Dendritic cell treated with granulocyte-macrophage colony-stimulating factor and Interleukin-4, amounts not matched to agents 40 ng/mL and 50 ng/mL, for 4 days (primary cell): ENCODE measurements around the gene ZNF700.
"Not testable (repeated sequence)": the region's sequence is repeated elsewhere in the genome, so short reads cannot be mapped to it uniquely, and the experiment has no call there.

Experiments used
- H3K27ac Mint-ChIP-seq: one replicate; pipeline ENCODE4 v1.8.0; 2022; ENCODE audit warnings: mild to moderate bottlenecking, mixed read lengths
- H3K27me3 Mint-ChIP-seq: one replicate; pipeline ENCODE4 v1.8.0; 2022; ENCODE audit warnings: mild to moderate bottlenecking, mixed read lengths
- H3K36me3 Mint-ChIP-seq: one replicate; pipeline ENCODE4 v1.8.0; 2022; ENCODE audit warnings: low read depth, mixed read lengths
- H3K4me1 Mint-ChIP-seq: one replicate; pipeline ENCODE4 v1.8.0; 2022; ENCODE audit warnings: low read depth, mixed read lengths
- H3K4me3 Mint-ChIP-seq: one replicate; pipeline ENCODE4 v1.8.0; 2022; ENCODE audit warnings: mild to moderate bottlenecking, moderate library complexity, mixed read lengths
- H3K9me3 Mint-ChIP-seq: one replicate; pipeline ENCODE4 v1.8.0; 2022; ENCODE audit warnings: mixed read lengths
- intact Hi-C: fragments of 100-400 bp; cut with micrococcal nuclease; formaldehyde crosslinking; loops from one replicate; pipeline ENCODE4 v1.15.0; 2022

ZNF700 gene

DNA sequence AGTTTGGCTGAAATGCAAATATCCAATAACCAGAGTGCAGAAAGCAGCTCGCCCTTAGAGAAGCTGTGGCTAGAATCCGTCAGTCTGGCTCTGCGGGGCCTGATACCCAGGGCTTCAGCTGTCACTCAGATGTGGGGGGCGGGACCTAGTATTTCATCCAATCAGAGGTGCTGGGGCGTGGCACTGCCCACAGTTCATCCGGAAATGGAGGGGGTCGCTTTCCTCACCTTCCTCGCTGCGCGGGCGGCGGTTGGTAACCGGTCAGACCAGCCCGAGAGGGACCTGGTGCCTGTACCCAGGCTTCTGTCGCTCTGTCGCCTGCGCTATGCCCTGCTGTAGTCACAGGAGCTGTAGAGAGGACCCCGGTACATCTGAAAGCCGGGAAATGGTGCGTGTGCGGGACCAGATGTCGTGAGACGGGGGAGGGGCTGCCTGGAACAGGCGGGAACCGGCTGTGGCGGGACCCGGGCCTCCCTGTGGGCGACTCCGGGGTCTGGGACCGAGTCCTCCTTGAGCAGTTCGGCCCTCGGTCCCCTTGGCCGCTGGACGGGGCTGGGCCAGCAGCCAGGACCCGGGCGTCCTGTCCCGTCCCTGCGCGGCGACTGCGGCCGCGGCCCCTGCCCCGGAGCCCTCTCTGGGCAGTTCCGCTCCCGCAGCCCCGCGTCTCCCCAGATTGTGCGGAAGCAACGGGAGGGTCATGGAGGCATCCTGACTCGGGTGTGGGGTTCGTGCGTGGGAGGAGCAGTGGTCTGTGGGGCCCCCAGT is at the start of gene ZNF700:
Gene ZNF700, plus strand, starts transcription at position 222 of the 765 bp plus-strand sequence. Its CDS starts 104 bp downstream, at position 326.
- Mint-ChIP-seq H3K4me1 (peaks cover 40% of the 10 kb centered on the region), H3K36me3 (peaks cover 44% of the 10 kb centered on the region), H3K27me3 (peaks cover 5% of the 10 kb centered on the region), H3K9me3 (no peaks in the 10 kb centered on the region), H3K4me3 (peak within 1 kb of the TSS; percentile 84), H3K27ac (peak within 1 kb of the TSS; percentile 98)
- intact Hi-C loops, result loop anchor here (1.0 to 5.0 kb wide), 5 partner anchors 40 to 167 kb away; partner anchors contain the start of genes ZNF763 and ZNF878

DNA sequence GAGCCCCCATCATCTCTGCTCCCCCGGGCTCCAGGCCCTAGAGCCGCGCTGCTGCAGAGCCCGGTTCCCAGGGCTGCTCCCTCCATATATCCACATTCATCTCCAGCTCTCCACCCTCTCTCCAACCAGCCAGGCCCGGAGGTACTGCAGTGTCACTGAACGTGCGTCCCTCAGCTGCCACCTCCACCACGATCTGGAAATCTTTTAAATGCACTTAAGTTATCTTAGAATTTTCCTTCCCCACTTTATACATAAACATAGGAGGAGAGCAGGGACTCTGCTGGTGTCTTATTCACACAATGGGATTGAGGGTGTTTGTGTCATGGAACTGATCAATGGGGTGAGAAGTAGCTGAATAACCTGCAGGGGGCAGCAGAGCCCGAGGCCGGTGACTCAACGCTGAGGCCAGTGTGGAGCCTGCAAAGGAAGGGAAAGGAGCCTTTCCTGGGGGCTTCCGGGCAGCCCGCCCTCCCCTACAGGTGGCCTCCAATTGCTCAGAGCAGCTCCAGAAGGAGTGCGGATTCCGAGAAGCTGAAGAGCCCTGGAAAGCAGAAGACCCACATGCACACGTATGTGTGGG is 45.1 kb upstream of the ZNF700 start:
- intact Hi-C loops, result loop anchor here (2.0 to 10.0 kb wide), 5 partner anchors 43 to 795 kb away; partner anchors contain the start of genes ZNF20 and ZNF878
- not testable (repeated sequence) for H3K27me3 Mint-ChIP-seq, H3K36me3 Mint-ChIP-seq, H3K27ac Mint-ChIP-seq, H3K4me3 Mint-ChIP-seq, H3K4me1 Mint-ChIP-seq
- H3K9me3 Mint-ChIP-seq, result peaks cover 13% of the 10 kb centered on the region

- H3K4me3 Mint-ChIP-seq, result no peak overlapping the region
- no peaks in the 10 kb centered on the region for H3K4me1 Mint-ChIP-seq
- H3K9me3 Mint-ChIP-seq, result peaks cover 13% of the 10 kb centered on the region
- intact Hi-C loops, result loop anchor here (2.0 to 10.0 kb wide), 5 partner anchors 42 to 794 kb away; partner anchors contain the start of genes ZNF20 and ZNF878
- no peak overlapping the region for H3K27ac Mint-ChIP-seq
- no peaks in the 10 kb centered on the region for H3K36me3 Mint-ChIP-seq
- peaks cover 6% of the 10 kb centered on the region for H3K27me3 Mint-ChIP-seq
Measured at GRCh38 chr19:11880598-11880997, 44.3 kb upstream of the ZNF700 start.

DNA sequence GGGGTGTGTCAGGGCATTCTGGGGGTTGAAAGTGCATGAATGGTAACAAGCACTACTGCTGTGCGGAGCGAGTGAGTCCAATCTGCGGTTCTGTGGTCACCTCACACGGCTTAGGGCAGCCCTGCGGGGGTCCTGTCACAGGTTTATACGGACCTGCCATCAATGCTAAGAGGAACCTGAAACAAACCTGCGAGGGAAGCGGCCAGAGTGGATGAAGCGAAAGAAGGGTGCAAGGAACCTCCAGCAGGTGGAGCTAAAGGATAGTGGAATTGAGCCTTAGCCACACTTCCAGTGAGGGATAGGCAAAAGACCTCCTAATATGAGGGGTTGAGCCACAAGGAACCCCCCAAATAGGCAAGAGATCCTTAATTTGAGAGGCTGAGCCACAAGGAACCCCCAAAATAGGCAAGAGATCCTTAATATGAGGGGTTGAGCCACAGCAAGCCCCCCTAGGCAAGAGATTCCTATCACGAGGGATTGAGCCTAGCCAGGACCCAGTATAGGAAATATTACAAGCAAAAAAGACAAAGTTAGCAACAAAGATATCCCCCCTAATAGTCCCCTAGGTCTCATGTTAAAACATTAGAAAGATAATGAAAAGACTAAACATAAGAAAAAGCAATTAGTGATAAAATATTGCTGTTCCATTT is 43.6 kb upstream of the ZNF700 start:
- Mint-ChIP-seq H3K4me3 (no peak overlapping the region), H3K36me3 (no peaks in the 10 kb centered on the region), H3K27ac (no peak overlapping the region), H3K4me1 (no peaks in the 10 kb centered on the region), H3K9me3 (peaks cover 17% of the 10 kb centered on the region), H3K27me3 (peaks cover 6% of the 10 kb centered on the region)
- intact Hi-C loops, result loop anchor here (2.0 to 10.0 kb wide), 5 partner anchors 41 to 794 kb away; partner anchors contain the start of genes ZNF20 and ZNF878

DNA sequence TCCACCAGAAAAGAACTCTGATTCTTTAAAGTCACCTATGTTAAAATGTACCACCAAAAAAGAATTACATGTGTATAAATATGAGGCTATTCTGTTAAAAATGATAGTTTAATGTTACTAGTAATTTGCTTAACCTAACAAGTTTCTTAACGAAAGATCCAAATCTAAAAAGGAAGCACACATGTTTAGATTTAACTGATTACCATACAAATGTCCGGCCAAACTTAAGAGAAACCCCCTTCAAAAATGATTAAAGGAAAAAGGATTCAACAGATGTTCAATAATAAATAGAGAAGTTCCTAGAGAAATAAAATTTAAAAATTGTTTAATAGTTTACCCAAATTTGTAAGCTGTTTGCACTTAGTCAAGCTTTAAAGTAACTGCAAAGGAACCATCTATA is 42.3 kb upstream of the ZNF700 start:
- Mint-ChIP-seq H3K4me3 (no peak overlapping the region), H3K4me1 (peaks cover 10% of the 10 kb centered on the region), H3K36me3 (peaks cover 3% of the 10 kb centered on the region), H3K27ac (no peak overlapping the region), H3K27me3 (peaks cover 6% of the 10 kb centered on the region), H3K9me3 (peaks cover 21% of the 10 kb centered on the region)
- intact Hi-C loops, result loop anchor here (5.0 to 10.0 kb wide), 4 partner anchors 40 to 792 kb away; partner anchors contain the start of gene ZNF878

- Mint-ChIP-seq H3K27me3 (peaks cover 2% of the 10 kb centered on the region), H3K4me3 (peak overlapping the region; percentile 91), H3K4me1 (peaks cover 30% of the 10 kb centered on the region), H3K27ac (peak overlapping the region; percentile 93), H3K36me3 (peaks cover 20% of the 10 kb centered on the region), H3K9me3 (peaks cover 8% of the 10 kb centered on the region)
- intact Hi-C loops, result loop anchor here (10.0 kb wide), 2 partner anchors 168 to 788 kb away; partner anchors contain the start of gene ZNF878
Measured at GRCh38 chr19:11887234-11887610, 37.7 kb upstream of the ZNF700 start.

GRCh38 chr19:11887611-11888531 is 37.0 kb upstream of the ZNF700 start, which contains the start of gene ZNF69:
ZNF69 (plus strand) TSS chr19:11887782; CDS start chr19:11887924, 142 bp downstream.
- Mint-ChIP-seq H3K9me3 (peaks cover 8% of the 10 kb centered on the region), H3K4me3 (peak within 1 kb of the TSS; percentile 91), H3K27ac (peak within 1 kb of the TSS; percentile 93), H3K27me3 (no peaks in the 10 kb centered on the region), H3K4me1 (peaks cover 30% of the 10 kb centered on the region), H3K36me3 (peaks cover 20% of the 10 kb centered on the region)
- intact Hi-C loops, result loop anchor here (10.0 kb wide), 2 partner anchors 167 to 787 kb away; partner anchors contain the start of gene ZNF878

DNA sequence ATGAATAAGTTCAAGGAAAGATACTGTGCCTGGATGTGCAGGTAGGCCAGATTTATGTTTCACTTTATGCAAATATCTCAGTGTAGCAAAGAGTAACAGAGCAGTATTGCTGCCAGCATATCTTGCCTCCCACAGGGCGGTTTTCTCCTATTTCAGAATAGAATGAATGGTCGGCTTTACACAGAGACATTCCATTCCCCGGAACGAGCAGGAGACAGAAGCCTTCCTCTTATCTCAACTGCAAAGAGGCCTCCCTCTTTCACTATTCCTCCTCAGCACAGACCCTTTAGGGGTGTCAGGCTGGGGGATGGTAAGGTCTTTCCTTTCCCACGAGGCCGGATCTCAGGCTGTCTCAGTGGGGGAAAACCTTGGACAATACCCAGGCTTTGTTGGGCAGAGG is 35.0 kb upstream of the ZNF700 start:
- not testable (repeated sequence) for H3K4me3 Mint-ChIP-seq, H3K27ac Mint-ChIP-seq, H3K27me3 Mint-ChIP-seq
- H3K36me3 Mint-ChIP-seq, result peaks cover 38% of the 10 kb centered on the region
- peaks cover 30% of the 10 kb centered on the region for H3K4me1 Mint-ChIP-seq
- H3K9me3 Mint-ChIP-seq, result peaks cover 26% of the 10 kb centered on the region
- intact Hi-C loops, result loop anchor here (10.0 kb wide), 2 partner anchors 165 to 785 kb away; partner anchors contain the start of gene ZNF878

DNA sequence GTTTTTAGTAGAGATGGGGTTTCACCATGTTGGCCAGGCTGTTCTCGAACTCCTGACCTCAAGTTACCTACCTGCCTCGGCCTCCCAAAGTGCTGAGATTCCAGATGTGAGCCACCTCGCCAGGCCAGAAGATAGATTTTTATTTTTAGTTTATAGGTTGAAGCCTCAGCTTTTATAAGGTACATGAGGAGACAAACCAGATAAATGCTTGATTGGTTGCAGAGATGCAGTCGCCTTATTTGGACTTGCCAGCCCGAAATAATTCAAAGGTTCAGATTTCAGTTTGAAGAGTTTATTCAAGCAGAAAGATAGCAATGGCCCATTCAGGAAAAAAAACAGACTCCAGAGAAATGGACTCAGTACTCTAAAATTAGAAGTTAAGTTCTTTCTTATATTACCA is 34.3 kb upstream of the ZNF700 start:
- peaks cover 30% of the 10 kb centered on the region for H3K4me1 Mint-ChIP-seq
- intact Hi-C loops, result no loop called here

GRCh38 chr19:11894851-11895250 is 30.1 kb upstream of the ZNF700 start:
- intact Hi-C loops, result no loop called here
- H3K4me3 Mint-ChIP-seq, result no peak overlapping the region
- H3K27ac Mint-ChIP-seq, result no peak overlapping the region
- no peaks in the 10 kb centered on the region for H3K4me1 Mint-ChIP-seq
- peaks cover 56% of the 10 kb centered on the region for H3K36me3 Mint-ChIP-seq
- peaks cover 51% of the 10 kb centered on the region for H3K9me3 Mint-ChIP-seq
- H3K27me3 Mint-ChIP-seq, result no peaks in the 10 kb centered on the region

More for the DNA sequence above, 34.3 kb upstream of the ZNF700 start:
- Mint-ChIP-seq H3K9me3 (peaks cover 34% of the 10 kb centered on the region), H3K27ac (no peak overlapping the region), H3K27me3 (no peaks in the 10 kb centered on the region), H3K4me3 (no peak overlapping the region), H3K36me3 (peaks cover 45% of the 10 kb centered on the region)

GRCh38 chr19:11902228-11902627 is 22.7 kb upstream of the ZNF700 start:
- Mint-ChIP-seq H3K27me3 (no peaks in the 10 kb centered on the region), H3K27ac (no peak overlapping the region), H3K9me3 (peaks cover 89% of the 10 kb centered on the region), H3K36me3 (peaks cover 87% of the 10 kb centered on the region), H3K4me3 (no peak overlapping the region), H3K4me1 (no peaks in the 10 kb centered on the region)
- intact Hi-C loops, result no loop called here

- Mint-ChIP-seq H3K36me3 (peaks cover 72% of the 10 kb centered on the region), H3K27ac (no peak overlapping the region)
- intact Hi-C loops, result no loop called here
Measured at GRCh38 chr19:11905928-11906327, 19.0 kb upstream of the ZNF700 start.

GRCh38 chr19:11911937-11912336 is 13.0 kb upstream of the ZNF700 start:
- Mint-ChIP-seq H3K36me3 (peaks cover 23% of the 10 kb centered on the region), H3K9me3 (peaks cover 77% of the 10 kb centered on the region)
- H3K4me1 Mint-ChIP-seq, H3K27ac Mint-ChIP-seq, H3K4me3 Mint-ChIP-seq, H3K27me3 Mint-ChIP-seq, intact Hi-C loops: not testable (repeated sequence)

More at GRCh38 chr19:11905928-11906327, 19.0 kb upstream of the ZNF700 start:
- no peak overlapping the region for H3K4me3 Mint-ChIP-seq
- H3K27me3 Mint-ChIP-seq, result no peaks in the 10 kb centered on the region
- no peaks in the 10 kb centered on the region for H3K4me1 Mint-ChIP-seq
- peaks cover 95% of the 10 kb centered on the region for H3K9me3 Mint-ChIP-seq
